Stimulated activated naive CD8-positive, alpha-beta T cell treated with anti-CD3 and anti-CD28 coated beads, Interleukin-15, Interleukin-2, amounts not matched to agents 100 ng/mL and 50 ng/mL, for 24 hours (primary cell): ENCODE measurements around the gene NCBP3.

Experiments used
- H3K27ac Mint-ChIP-seq: one replicate; pipeline ENCODE4 v1.8.0; 2021; ENCODE audit warnings: mild to moderate bottlenecking, mixed read lengths
- H3K27me3 Mint-ChIP-seq: one replicate; pipeline ENCODE4 v1.8.0; 2021; ENCODE audit warnings: mixed read lengths
- H3K36me3 Mint-ChIP-seq: one replicate; pipeline ENCODE4 v1.8.0; 2021; ENCODE audit warnings: low read depth, mixed read lengths
- H3K4me1 Mint-ChIP-seq: one replicate; pipeline ENCODE4 v1.8.0; 2021; ENCODE audit warnings: low read depth, mixed read lengths
- H3K4me3 Mint-ChIP-seq: one replicate; pipeline ENCODE4 v1.8.0; 2021; ENCODE audit warnings: mild to moderate bottlenecking, mixed read lengths
- H3K9me3 Mint-ChIP-seq: one replicate; pipeline ENCODE4 v1.8.0; 2021; ENCODE audit warnings: mixed read lengths

The NCBP3 gene, protein sequence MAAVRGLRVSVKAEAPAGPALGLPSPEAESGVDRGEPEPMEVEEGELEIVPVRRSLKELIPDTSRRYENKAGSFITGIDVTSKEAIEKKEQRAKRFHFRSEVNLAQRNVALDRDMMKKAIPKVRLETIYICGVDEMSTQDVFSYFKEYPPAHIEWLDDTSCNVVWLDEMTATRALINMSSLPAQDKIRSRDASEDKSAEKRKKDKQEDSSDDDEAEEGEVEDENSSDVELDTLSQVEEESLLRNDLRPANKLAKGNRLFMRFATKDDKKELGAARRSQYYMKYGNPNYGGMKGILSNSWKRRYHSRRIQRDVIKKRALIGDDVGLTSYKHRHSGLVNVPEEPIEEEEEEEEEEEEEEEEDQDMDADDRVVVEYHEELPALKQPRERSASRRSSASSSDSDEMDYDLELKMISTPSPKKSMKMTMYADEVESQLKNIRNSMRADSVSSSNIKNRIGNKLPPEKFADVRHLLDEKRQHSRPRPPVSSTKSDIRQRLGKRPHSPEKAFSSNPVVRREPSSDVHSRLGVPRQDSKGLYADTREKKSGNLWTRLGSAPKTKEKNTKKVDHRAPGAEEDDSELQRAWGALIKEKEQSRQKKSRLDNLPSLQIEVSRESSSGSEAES

DNA sequence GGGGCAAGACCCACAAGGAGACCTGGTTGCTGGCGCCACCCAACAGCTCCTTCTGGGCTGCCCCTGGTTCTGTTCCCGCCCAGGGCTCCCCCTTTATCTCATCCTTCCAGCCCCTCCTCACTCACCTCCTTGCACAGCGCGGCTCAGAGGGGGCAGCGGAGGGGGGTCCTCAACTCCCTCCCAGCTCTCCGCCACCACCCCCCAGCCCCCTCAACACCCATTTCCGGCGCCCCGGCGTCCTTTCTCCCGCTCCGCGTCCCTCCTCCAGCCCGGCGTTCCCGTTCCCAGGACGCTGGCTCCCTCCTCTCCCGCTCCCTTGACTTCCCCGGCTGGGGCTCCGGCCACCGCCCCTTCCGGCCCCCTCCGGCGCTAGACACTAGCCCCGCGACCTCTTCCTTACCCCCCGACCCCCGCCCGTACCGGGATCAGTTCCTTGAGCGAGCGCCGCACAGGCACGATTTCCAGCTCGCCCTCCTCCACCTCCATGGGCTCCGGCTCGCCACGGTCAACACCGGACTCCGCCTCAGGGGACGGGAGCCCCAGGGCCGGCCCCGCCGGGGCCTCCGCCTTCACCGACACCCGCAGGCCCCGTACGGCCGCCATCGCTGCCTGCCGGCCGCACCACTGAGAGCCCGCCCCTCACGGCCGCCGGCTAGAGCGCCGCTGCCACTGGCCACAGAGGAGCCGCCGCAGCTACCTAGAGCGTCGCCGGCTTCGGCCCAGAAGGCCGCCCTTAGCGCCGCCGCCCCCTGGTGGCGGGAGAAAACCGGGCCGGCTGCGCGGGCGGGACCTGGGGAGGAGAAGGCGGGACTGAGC is at the start of gene NCBP3:
Gene NCBP3 (minus strand): TSS at position 626 of the 816 bp plus-strand sequence. CDS start 23 bp downstream, at position 603.
- H3K27me3 Mint-ChIP-seq, result no peaks in the 10 kb centered on the region

GRCh38 chr17:3895354-3895753 is 49.3 kb upstream of the NCBP3 start:
- Mint-ChIP-seq H3K9me3 (no peaks in the 10 kb centered on the region), H3K27ac (no peak overlapping the region), H3K36me3 (no peaks in the 10 kb centered on the region), H3K4me1 (peaks cover 27% of the 10 kb centered on the region), H3K27me3 (peaks cover 7% of the 10 kb centered on the region), H3K4me3 (no peak overlapping the region)

More for the DNA sequence above, at the start of gene NCBP3:
- H3K36me3 Mint-ChIP-seq, result peaks cover 13% of the 10 kb centered on the region
- H3K9me3 Mint-ChIP-seq, result no peaks in the 10 kb centered on the region
- H3K4me3 Mint-ChIP-seq, result peak within 1 kb of the TSS; percentile 96
- H3K27ac Mint-ChIP-seq, result peak within 1 kb of the TSS; percentile 93
- H3K4me1 Mint-ChIP-seq, result peaks cover 21% of the 10 kb centered on the region

DNA sequence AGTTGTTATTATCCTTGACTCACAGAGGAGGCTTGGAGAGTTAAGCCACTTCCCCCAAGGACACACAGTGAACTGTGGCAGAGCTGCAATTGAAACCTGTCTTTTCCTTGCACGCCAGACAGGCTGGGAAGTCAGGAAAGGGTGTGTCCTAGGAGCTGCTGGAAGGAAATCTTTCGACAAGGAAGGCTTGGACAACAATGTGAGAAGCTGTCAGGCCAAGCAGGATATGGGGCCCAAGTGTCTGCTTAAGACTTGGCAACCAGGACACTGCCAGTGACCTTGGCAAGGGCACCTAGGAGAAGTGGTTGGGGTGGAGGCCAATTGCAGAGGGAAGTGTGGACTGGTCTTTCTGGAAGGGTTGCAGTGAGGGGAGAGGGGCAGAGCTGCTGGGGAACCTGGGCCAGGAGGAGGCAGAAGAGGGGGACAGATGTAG is 48.9 kb upstream of the NCBP3 start:
- peaks cover 7% of the 10 kb centered on the region for H3K27me3 Mint-ChIP-seq
- H3K4me3 Mint-ChIP-seq, result no peak overlapping the region
- no peaks in the 10 kb centered on the region for H3K9me3 Mint-ChIP-seq
- no peak overlapping the region for H3K27ac Mint-ChIP-seq
- no peaks in the 10 kb centered on the region for H3K36me3 Mint-ChIP-seq
- H3K4me1 Mint-ChIP-seq, result peaks cover 30% of the 10 kb centered on the region

DNA sequence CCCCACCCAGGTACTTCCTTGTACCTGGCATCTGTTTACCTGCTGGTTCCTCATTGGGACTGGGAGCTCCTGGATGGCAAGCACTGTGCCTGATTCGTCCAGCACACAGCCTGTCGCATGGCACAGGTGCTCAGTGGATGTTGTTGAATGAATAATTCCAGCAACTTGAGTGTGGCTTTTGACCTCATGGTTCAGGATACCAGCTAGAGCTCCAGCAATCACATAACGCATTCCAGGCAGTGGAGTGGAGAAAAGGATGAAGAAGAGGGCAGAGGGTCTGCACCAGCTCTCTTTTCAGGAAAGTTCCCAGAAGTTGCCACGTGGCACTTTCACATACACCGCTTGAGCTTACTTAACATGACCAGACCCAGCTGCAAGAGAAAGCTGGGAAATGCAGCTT is 48.1 kb upstream of the NCBP3 start:
- no peaks in the 10 kb centered on the region for H3K36me3 Mint-ChIP-seq
- peaks cover 30% of the 10 kb centered on the region for H3K4me1 Mint-ChIP-seq
- peaks cover 7% of the 10 kb centered on the region for H3K27me3 Mint-ChIP-seq
- H3K4me3 Mint-ChIP-seq, result peak overlapping the region; percentile 68
- H3K9me3 Mint-ChIP-seq, result no peaks in the 10 kb centered on the region
- no peak overlapping the region for H3K27ac Mint-ChIP-seq

- H3K27me3 Mint-ChIP-seq, result peaks cover 7% of the 10 kb centered on the region
- H3K4me3 Mint-ChIP-seq, result peak overlapping the region; percentile 68
- H3K27ac Mint-ChIP-seq, result peak overlapping the region; percentile 63
- peaks cover 30% of the 10 kb centered on the region for H3K4me1 Mint-ChIP-seq
- no peaks in the 10 kb centered on the region for H3K36me3 Mint-ChIP-seq
- H3K9me3 Mint-ChIP-seq, result no peaks in the 10 kb centered on the region
Observed at GRCh38 chr17:3893720-3894116, 47.7 kb upstream of the NCBP3 start.

GRCh38 chr17:3893003-3893719 is 47.1 kb upstream of the NCBP3 start, which contains the start of gene CAMKK1:
TSS of gene CAMKK1 (minus strand) at chr17:3893053. CDS start at chr17:3885687, 7,366 bp downstream.
- H3K4me1 Mint-ChIP-seq, result peaks cover 30% of the 10 kb centered on the region
- no peaks in the 10 kb centered on the region for H3K36me3 Mint-ChIP-seq
- H3K27me3 Mint-ChIP-seq, result peaks cover 7% of the 10 kb centered on the region

GRCh38 chr17:3892095-3892998 is 46.3 kb upstream of the NCBP3 start:
- peaks cover 36% of the 10 kb centered on the region for H3K4me1 Mint-ChIP-seq
- H3K9me3 Mint-ChIP-seq, result no peaks in the 10 kb centered on the region
- no peak overlapping the region for H3K27ac Mint-ChIP-seq
- H3K27me3 Mint-ChIP-seq, result peaks cover 7% of the 10 kb centered on the region
- no peaks in the 10 kb centered on the region for H3K36me3 Mint-ChIP-seq
- peak overlapping the region; percentile 80 for H3K4me3 Mint-ChIP-seq

More at GRCh38 chr17:3893003-3893719, 47.1 kb upstream of the NCBP3 start, which contains the start of gene CAMKK1:
- Mint-ChIP-seq H3K9me3 (no peaks in the 10 kb centered on the region), H3K27ac (peak within 1 kb of the TSS; percentile 63), H3K4me3 (peak within 1 kb of the TSS; percentile 80)

GRCh38 chr17:3891626-3892094 is 45.6 kb upstream of the NCBP3 start:
- Mint-ChIP-seq H3K27ac (peak overlapping the region; percentile 14), H3K4me3 (peak overlapping the region; percentile 80), H3K27me3 (peaks cover 7% of the 10 kb centered on the region), H3K36me3 (no peaks in the 10 kb centered on the region), H3K4me1 (peaks cover 43% of the 10 kb centered on the region), H3K9me3 (no peaks in the 10 kb centered on the region)

GRCh38 chr17:3890878-3891219 is 44.8 kb upstream of the NCBP3 start:
- Mint-ChIP-seq H3K9me3 (no peaks in the 10 kb centered on the region), H3K27me3 (peaks cover 7% of the 10 kb centered on the region), H3K4me1 (peaks cover 47% of the 10 kb centered on the region), H3K27ac (no peak overlapping the region), H3K36me3 (no peaks in the 10 kb centered on the region), H3K4me3 (no peak overlapping the region)

DNA sequence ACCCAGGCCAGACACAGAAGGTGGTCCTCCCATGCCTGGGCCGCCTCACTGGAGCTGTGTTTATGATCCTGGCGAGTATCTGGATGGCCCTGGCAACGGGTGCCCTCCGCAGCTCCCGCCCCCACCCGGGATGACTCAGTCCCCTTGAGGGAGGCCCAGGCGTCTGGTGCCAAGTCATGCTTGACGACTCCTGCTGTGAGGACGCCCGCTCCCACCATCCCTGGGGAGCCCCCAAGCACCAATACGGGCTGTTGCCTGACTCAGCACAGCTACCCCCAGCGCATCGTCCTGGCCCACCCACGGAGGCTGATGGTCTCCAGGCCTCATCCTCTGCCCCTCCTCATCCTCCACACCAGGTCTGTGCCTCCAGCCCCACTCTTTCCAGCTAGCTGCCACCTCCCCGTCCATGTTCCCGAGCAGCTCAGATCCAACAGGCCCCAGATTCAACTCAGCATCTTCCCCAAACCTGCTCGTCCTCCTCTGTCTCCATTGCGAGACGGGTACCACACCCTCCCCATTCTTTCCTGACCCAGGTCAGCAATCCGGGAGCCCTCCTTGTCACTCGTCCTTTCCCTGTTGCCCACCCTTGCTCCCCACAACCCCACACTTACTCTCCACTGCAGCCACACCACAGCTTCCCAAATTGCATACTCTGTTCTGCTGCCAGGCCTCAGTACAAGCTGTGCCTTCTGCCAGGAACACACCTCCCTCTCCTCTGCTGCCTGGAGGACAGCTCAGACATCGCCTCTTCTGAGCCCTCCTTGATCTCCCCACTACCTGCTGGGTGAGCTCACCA is 44.2 kb upstream of the NCBP3 start:
- H3K4me1 Mint-ChIP-seq, result peaks cover 47% of the 10 kb centered on the region

GRCh38 chr17:3889325-3890012 is 43.4 kb upstream of the NCBP3 start:
- peaks cover 44% of the 10 kb centered on the region for H3K4me1 Mint-ChIP-seq
- H3K4me3 Mint-ChIP-seq, result no peak overlapping the region
- no peaks in the 10 kb centered on the region for H3K36me3 Mint-ChIP-seq
- no peak overlapping the region for H3K27ac Mint-ChIP-seq
- no peaks in the 10 kb centered on the region for H3K9me3 Mint-ChIP-seq
- H3K27me3 Mint-ChIP-seq, result peaks cover 7% of the 10 kb centered on the region

More for the DNA sequence above, 44.2 kb upstream of the NCBP3 start:
- peaks cover 7% of the 10 kb centered on the region for H3K27me3 Mint-ChIP-seq
- no peak overlapping the region for H3K27ac Mint-ChIP-seq
- no peak overlapping the region for H3K4me3 Mint-ChIP-seq
- H3K9me3 Mint-ChIP-seq, result no peaks in the 10 kb centered on the region
- no peaks in the 10 kb centered on the region for H3K36me3 Mint-ChIP-seq

DNA sequence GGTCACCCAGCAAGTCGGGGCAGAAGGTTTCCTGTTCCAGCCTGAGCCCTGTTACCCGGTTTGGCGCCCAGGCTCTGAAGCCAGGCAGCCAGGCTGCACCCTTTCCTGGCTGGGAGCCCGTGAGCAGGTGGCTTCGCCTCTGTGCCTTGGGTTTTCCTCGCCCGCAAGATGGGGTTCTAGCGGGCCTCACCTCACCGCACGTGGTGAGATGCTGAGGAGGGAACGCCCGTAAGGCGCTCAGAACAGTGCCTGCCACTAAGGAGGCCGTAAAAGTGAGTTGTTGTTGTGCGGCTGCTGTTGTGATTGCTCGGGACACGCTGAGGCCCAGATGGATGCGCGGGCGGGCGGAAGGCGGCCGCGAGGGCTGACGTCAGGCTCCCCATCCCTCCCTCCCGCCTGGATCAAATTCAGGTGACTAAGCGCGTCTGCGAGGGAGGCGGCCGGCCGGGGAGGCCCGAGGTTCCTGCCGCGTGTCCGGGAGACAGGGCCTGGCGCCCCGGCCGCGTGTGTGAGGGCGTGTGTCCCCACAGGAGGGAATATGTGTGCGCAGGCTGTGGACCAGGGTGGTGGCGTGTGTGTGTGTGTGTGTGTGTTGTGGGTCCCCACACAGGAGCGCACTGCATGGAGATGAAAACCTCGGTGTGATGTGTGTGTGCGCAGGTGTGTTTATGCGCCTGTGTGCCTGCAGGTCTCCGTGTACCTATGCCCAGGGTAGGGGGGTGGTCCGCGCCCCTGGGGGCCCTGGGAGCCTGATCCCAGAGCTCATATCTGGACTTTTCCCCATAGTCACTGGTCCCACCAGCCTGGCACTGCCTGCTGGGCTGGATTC is 42.5 kb upstream of the NCBP3 start:
- H3K4me1 Mint-ChIP-seq, result peaks cover 38% of the 10 kb centered on the region
- no peak overlapping the region for H3K27ac Mint-ChIP-seq
- H3K9me3 Mint-ChIP-seq, result no peaks in the 10 kb centered on the region
- H3K27me3 Mint-ChIP-seq, result peaks cover 7% of the 10 kb centered on the region
- no peaks in the 10 kb centered on the region for H3K36me3 Mint-ChIP-seq
- H3K4me3 Mint-ChIP-seq, result no peak overlapping the region
